GM23338 (cell line): ENCODE measurements around the gene CACNA1C. TPM values are rescaled to one million over a fixed set of nuclear protein-coding genes. Genes with fewer than 3 reads are reported as not detected.

Experiments
- CREB1 ChIP-seq: fragments of 250-450 bp; sonication (Bioruptor Pico); IDR thresholded peaks from 2 replicates; pipeline ENCODE4 v1.5.0; 2020; ENCODE audit warnings: low read depth, mild to moderate bottlenecking, moderate library complexity
- ETS1 ChIP-seq: IDR thresholded peaks from 2 replicates; pipeline ENCODE4 v1.6.1; 2016; ENCODE audit warnings: antibody characterized with exemption
- EZH2 ChIP-seq: fragments of 200-600 bp; sonication (generic); IDR thresholded peaks from one replicate; pipeline ENCODE4 v1.8.0; 2017; ENCODE audit warnings: antibody characterized with exemption, mild to moderate bottlenecking, low read depth; ENCODE audit not compliant: unreplicated experiment
- EZH2phosphoT487 ChIP-seq: fragments of 200-600 bp; sonication (generic); IDR thresholded peaks from one replicate; pipeline ENCODE4 v1.8.1; 2018; ENCODE audit warnings: antibody characterized with exemption; ENCODE audit not compliant: unreplicated experiment
- NANOG ChIP-seq: IDR thresholded peaks from 2 replicates; pipeline ENCODE4 v1.6.1; 2016; ENCODE audit warnings: antibody characterized with exemption, borderline replicate concordance
- ZNF331 ChIP-seq: fragments of 250-450 bp; sonication (Bioruptor Pico); IDR thresholded peaks from 2 replicates; pipeline ENCODE4 v1.5.0; 2020; ENCODE audit warnings: low read depth, mild to moderate bottlenecking, moderate library complexity
- polyA plus RNA-seq: library from polyadenylated mRNA; unstranded; fragments of >200 nt; fragmentation: Nextera tagmentation; extraction: Ambion mirVana; gene quantifications from 2 replicates; pipeline ENCODE4 v1.2.1, GENCODE V29; 2016
- total RNA-seq: library from RNA; depleted of rRNA; stranded (reverse); fragments of >200 nt; shearing (Covaris generic); gene quantifications from 2 replicates; pipeline ENCODE4 v1.2.3, GENCODE V29; 2014
- TF ChIP-seq, protein P1 (sequence below): fragments of 250-450 bp; sonication (Bioruptor Pico); IDR thresholded peaks from 2 replicates; pipeline ENCODE4 v1.5.0; 2020; ENCODE audit warnings: mild to moderate bottlenecking, moderate library complexity
- TF ChIP-seq, protein P2 (sequence below), 2 experiments: fragments of 200-600 bp in 1 of 2; sonication (generic) in 1 of 2; conservative IDR thresholded peaks; 2 replicates each; pipeline versions ENCODE4 v1.5.1 to v1.6.1; 2016 to 2017; ENCODE audit warnings: antibody characterized with exemption in 2 of 2, low read depth in 2 of 2, mild to moderate bottlenecking in 2 of 2, moderate library complexity in 1 of 2

Gene CACNA1C
- total and polyA plus RNA-seq, 2 experiments from 2014 or later: 0.78 to 2.1 TPM

DNA sequence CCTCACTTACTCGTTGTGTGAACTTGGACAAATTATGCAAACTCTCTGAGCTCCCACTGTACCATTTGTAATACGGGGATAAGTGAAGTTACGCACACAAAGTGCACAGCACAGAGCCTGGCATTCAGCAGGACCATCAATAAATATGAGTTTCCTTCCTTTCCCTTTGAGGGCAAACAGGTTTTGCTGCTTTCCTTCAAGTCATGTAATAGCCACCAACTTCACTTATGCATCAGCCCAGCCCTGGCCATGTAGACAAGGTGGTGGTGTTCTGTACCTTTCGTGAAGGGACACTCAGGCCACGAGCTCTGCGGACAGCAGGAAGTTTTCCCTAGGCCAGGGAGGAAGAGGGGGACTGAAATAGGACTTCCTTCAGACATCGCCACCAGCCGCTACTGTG lies 272.7 kb downstream of the CACNA1C start (continued):
- TF ChIP-seq, protein P1, sequence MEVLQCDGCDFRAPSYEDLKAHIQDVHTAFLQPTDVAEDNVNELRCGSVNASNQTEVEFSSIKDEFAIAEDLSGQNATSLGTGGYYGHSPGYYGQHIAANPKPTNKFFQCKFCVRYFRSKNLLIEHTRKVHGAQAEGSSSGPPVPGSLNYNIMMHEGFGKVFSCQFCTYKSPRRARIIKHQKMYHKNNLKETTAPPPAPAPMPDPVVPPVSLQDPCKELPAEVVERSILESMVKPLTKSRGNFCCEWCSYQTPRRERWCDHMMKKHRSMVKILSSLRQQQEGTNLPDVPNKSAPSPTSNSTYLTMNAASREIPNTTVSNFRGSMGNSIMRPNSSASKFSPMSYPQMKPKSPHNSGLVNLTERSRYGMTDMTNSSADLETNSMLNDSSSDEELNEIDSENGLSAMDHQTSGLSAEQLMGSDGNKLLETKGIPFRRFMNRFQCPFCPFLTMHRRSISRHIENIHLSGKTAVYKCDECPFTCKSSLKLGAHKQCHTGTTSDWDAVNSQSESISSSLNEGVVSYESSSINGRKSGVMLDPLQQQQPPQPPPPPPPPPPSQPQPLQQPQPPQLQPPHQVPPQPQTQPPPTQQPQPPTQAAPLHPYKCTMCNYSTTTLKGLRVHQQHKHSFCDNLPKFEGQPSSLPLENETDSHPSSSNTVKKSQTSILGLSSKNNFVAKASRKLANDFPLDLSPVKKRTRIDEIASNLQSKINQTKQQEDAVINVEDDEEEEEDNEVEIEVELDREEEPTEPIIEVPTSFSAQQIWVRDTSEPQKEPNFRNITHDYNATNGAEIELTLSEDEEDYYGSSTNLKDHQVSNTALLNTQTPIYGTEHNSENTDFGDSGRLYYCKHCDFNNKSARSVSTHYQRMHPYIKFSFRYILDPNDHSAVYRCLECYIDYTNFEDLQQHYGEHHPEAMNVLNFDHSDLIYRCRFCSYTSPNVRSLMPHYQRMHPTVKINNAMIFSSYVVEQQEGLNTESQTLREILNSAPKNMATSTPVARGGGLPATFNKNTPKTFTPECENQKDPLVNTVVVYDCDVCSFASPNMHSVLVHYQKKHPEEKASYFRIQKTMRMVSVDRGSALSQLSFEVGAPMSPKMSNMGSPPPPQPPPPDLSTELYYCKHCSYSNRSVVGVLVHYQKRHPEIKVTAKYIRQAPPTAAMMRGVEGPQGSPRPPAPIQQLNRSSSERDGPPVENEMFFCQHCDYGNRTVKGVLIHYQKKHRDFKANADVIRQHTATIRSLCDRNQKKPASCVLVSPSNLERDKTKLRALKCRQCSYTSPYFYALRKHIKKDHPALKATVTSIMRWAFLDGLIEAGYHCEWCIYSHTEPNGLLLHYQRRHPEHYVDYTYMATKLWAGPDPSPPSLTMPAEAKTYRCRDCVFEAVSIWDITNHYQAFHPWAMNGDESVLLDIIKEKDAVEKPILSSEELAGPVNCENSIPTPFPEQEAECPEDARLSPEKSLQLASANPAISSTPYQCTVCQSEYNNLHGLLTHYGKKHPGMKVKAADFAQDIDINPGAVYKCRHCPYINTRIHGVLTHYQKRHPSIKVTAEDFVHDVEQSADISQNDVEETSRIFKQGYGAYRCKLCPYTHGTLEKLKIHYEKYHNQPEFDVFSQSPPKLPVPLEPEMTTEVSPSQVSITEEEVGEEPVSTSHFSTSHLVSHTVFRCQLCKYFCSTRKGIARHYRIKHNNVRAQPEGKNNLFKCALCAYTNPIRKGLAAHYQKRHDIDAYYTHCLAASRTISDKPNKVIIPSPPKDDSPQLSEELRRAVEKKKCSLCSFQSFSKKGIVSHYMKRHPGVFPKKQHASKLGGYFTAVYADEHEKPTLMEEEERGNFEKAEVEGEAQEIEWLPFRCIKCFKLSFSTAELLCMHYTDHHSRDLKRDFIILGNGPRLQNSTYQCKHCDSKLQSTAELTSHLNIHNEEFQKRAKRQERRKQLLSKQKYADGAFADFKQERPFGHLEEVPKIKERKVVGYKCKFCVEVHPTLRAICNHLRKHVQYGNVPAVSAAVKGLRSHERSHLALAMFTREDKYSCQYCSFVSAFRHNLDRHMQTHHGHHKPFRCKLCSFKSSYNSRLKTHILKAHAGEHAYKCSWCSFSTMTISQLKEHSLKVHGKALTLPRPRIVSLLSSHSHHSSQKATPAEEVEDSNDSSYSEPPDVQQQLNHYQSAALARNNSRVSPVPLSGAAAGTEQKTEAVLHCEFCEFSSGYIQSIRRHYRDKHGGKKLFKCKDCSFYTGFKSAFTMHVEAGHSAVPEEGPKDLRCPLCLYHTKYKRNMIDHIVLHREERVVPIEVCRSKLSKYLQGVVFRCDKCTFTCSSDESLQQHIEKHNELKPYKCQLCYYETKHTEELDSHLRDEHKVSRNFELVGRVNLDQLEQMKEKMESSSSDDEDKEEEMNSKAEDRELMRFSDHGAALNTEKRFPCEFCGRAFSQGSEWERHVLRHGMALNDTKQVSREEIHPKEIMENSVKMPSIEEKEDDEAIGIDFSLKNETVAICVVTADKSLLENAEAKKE (CRISPR knock-in tag): no peak
- TF ChIP-seq CREB1 (CRISPR knock-in tag) (no peak), ZNF331 (CRISPR knock-in tag) (no peak), NANOG (no peak), EZH2phosphoT487 (no peak), EZH2 (no peak), ETS1 (no peak)
- TF ChIP-seq, protein P2, sequence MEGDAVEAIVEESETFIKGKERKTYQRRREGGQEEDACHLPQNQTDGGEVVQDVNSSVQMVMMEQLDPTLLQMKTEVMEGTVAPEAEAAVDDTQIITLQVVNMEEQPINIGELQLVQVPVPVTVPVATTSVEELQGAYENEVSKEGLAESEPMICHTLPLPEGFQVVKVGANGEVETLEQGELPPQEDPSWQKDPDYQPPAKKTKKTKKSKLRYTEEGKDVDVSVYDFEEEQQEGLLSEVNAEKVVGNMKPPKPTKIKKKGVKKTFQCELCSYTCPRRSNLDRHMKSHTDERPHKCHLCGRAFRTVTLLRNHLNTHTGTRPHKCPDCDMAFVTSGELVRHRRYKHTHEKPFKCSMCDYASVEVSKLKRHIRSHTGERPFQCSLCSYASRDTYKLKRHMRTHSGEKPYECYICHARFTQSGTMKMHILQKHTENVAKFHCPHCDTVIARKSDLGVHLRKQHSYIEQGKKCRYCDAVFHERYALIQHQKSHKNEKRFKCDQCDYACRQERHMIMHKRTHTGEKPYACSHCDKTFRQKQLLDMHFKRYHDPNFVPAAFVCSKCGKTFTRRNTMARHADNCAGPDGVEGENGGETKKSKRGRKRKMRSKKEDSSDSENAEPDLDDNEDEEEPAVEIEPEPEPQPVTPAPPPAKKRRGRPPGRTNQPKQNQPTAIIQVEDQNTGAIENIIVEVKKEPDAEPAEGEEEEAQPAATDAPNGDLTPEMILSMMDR (conservative IDR thresholded peaks at IDR 0.05; ENCODE audit: low read depth in 2 of 2): no peak
